BJ (cell line): Measurements from ENCODE around the gene SLIT1. TPM values are rescaled to one million over a fixed set of nuclear protein-coding genes. Genes with fewer than 3 reads are reported as not detected.

Source experiments
- CTCF ChIA-PET: fragments of 350-600 bp; formaldehyde crosslinking; extraction: SDS; loops from one replicate; lab custom pipeline; 2021; ENCODE audit warnings: antibody characterized with exemption, inconsistent platforms; lab: Yijun Ruan, JAX
- POLR2A ChIA-PET: fragments of 300-600 bp; sonication (Branson Sonifier 250); formaldehyde crosslinking; extraction: SDS; loops from one replicate; lab custom pipeline; 2021; ENCODE audit warnings: antibody characterized with exemption; lab: Charles Lee
- DNase-seq: peaks from one replicate; pipeline ENCODE4 v3.0.0-alpha.2; 2011; ENCODE audit warnings: low read depth
- H3K27me3 ChIP-seq: 2 replicates; pipeline ENCODE4 v1.6.0; 2011; ENCODE audit warnings: low read length; ENCODE audit not compliant: control insufficient read depth, insufficient read depth
- H3K36me3 ChIP-seq: 2 replicates; pipeline ENCODE4 v1.5.1; 2011; ENCODE audit warnings: low read length; ENCODE audit not compliant: control insufficient read depth, insufficient read depth
- H3K4me3 ChIP-seq: 2 replicates; pipeline ENCODE4 v1.5.1; 2011; ENCODE audit warnings: low read depth, mild to moderate bottlenecking, control low read depth, low read length
- polyA plus RNA-seq: library from polyadenylated mRNA; depleted of rRNA; stranded (reverse); fragments of >200 nt; gene quantifications from 2 replicates; pipeline ENCODE4 v1.2.3, GENCODE V29; 2011
- TF ChIP-seq, protein P1 (sequence below): IDR thresholded peaks from 2 replicates; pipeline ENCODE4 v1.5.1; 2011; ENCODE audit warnings: low read depth, mild to moderate bottlenecking, control low read depth, inconsistent platforms, low read length, moderate library complexity; ENCODE audit not compliant: insufficient read depth

The SLIT1 gene
- polyA plus RNA-seq, 1 experiment, result 0.02 TPM

DNA sequence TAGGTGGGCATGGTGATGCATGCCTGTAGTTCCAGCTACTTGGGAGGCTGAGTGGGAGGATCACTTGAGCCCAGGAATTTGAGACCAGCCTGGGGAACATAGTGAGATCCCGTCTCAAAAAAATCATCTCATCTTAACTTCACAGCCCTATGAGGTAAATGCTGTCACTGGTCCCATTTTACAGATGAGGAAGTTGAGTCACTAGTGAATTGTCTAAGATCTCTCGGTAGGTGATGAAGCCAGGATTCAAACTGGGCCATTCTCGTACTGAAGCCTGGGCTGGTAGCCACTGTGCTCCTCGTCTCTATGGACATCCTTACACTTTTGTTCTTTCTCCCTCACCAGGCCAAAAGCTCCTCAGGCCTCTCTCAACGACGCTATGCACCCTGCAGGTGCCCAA lies 6.4 kb downstream of the SLIT1 start:
- DNase-seq, result no peak
- ChIA-PET CTCF (interaction anchor here (0.9 to 1.5 kb wide), 2 partner anchors 18 to 140 kb away, joined by 3 to 5 read pairs; no protein-coding TSS in a partner anchor), POLR2A (no interaction called here)
- TF ChIP-seq, protein P1, sequence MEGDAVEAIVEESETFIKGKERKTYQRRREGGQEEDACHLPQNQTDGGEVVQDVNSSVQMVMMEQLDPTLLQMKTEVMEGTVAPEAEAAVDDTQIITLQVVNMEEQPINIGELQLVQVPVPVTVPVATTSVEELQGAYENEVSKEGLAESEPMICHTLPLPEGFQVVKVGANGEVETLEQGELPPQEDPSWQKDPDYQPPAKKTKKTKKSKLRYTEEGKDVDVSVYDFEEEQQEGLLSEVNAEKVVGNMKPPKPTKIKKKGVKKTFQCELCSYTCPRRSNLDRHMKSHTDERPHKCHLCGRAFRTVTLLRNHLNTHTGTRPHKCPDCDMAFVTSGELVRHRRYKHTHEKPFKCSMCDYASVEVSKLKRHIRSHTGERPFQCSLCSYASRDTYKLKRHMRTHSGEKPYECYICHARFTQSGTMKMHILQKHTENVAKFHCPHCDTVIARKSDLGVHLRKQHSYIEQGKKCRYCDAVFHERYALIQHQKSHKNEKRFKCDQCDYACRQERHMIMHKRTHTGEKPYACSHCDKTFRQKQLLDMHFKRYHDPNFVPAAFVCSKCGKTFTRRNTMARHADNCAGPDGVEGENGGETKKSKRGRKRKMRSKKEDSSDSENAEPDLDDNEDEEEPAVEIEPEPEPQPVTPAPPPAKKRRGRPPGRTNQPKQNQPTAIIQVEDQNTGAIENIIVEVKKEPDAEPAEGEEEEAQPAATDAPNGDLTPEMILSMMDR, result no peak
- Histone ChIP-seq H3K27me3 (peaks cover 24% of the 10 kb centered on the region), H3K36me3 (no peaks in the 10 kb centered on the region), H3K4me3 (no peak overlapping the region)

DNA sequence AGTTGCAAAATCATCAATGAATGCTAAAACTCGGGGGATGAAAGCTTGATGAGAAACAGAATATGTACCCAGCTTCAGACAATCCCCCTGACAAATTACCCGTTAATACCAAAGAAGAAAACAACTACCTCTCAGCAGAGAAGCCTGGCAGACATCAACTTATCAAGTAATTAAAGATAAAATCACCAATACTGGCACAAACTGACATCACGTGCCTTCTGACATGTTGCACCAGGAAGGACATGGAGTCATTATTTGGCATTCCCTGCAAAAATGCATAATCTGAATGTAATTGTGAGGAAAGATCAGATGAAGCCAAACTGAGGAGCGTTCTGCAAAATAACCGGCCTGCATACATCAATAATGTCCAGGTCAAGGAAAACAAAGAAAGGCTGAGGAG lies 7.7 kb downstream of the SLIT1 start:
- Histone ChIP-seq H3K27me3 (peaks cover 25% of the 10 kb centered on the region), H3K36me3 (no peaks in the 10 kb centered on the region), H3K4me3 (no peak overlapping the region)
- DNase-seq, result no peak
- ChIA-PET CTCF (interaction anchor here (0.6 to 1.4 kb wide), 2 partner anchors 56 to 807 kb away, joined by 3 read pairs; no protein-coding TSS in a partner anchor), POLR2A (no interaction called here)
- TF ChIP-seq, protein P1, result no peak

DNA sequence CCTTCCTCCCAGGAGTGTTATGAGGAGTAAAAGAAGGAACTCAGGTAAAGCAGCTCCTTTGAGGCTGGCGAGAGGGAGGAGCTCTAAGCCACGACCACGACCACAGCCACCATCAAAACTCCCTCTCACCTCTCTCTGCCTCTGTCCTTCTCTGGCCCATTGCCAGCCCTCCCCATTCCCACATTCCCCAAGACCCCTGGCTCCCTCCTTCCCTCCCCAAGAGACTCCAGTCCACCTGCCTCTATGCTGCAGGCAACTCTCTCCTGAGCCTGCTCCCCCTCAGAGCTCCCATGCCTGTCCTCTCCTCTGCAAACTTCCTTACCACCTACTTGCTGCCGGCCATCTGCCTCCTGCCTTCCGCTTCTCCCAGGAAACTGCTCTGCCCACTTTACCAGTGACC lies 9.5 kb downstream of the SLIT1 start:
- CTCF ChIA-PET, result no interaction called here
- TF ChIP-seq, protein P1, result no peak

DNA sequence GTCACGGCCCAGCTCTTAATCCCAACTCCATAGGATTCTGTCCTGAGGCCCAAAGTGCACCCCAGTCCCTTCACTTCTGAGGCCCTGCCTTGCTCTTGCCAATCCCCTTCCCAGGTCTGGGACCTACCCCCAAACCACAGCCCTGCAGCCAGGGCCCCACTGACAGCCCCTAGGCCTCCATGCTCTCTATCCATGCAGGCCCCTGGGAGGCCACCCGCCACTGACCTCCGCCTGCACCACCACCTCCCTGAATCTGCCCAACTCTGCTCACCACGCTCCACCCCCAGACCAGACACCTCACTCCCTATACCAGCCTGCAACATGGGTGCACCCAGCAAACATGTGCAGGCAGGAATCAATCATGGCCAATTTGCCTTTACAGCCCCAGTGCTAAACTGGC lies 10.2 kb downstream of the SLIT1 start:
- TF ChIP-seq, protein P1, result no peak
- no peak for DNase-seq
- ChIA-PET POLR2A (no interaction called here), CTCF (no interaction called here)
- Histone ChIP-seq H3K4me3 (no peak overlapping the region), H3K36me3 (no peaks in the 10 kb centered on the region), H3K27me3 (peaks cover 18% of the 10 kb centered on the region)

More for the DNA sequence above, 9.5 kb downstream of the SLIT1 start:
- no peak for DNase-seq
- Histone ChIP-seq H3K36me3 (no peaks in the 10 kb centered on the region), H3K27me3 (peaks cover 20% of the 10 kb centered on the region), H3K4me3 (no peak overlapping the region)
- POLR2A ChIA-PET, result no interaction called here

DNA sequence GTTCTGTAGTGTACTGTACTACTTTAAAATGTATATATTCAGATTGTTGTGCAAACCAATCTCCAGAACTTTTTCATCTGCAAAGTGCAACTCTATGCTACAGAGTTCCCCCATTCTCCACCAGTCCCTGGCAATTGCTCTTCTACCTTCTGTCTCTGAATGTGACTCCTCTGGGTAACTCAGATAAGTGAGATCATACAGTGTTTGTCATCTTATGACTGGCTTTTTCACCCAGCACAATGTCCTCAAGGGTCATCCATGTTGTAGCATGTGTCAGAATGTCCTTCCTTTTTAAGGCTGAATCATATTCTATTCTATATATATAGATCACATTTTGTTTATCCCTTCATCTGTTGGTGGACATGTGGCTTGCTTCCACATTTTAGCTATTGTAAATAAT lies 10.8 kb downstream of the SLIT1 start:
- H3K36me3 ChIP-seq, result no peaks in the 10 kb centered on the region
- ChIA-PET POLR2A (no interaction called here), CTCF (interaction anchor here (1.6 kb wide), 1 partner anchor 22 kb away, joined by 6 read pairs; no protein-coding TSS in a partner anchor)
- H3K27me3 ChIP-seq, result peaks cover 14% of the 10 kb centered on the region
- no peak for DNase-seq
- TF ChIP-seq, protein P1, result no peak
- H3K4me3 ChIP-seq, result no peak overlapping the region
